VCaP (cell line): ENCODE results near the gene CHST1.

ENCODE experiments used
- H3K27ac ChIP-seq: fragments of 450-650 bp; 2 replicates; pipeline ENCODE4 v1.5.1; 2017
- TF ChIP-seq, protein P1 (sequence below): fragments of 450-650 bp; conservative IDR thresholded peaks from 2 replicates; pipeline ENCODE4 v1.5.1; 2017; ENCODE audit warnings: mild to moderate bottlenecking, moderate library complexity

The CHST1 gene

DNA sequence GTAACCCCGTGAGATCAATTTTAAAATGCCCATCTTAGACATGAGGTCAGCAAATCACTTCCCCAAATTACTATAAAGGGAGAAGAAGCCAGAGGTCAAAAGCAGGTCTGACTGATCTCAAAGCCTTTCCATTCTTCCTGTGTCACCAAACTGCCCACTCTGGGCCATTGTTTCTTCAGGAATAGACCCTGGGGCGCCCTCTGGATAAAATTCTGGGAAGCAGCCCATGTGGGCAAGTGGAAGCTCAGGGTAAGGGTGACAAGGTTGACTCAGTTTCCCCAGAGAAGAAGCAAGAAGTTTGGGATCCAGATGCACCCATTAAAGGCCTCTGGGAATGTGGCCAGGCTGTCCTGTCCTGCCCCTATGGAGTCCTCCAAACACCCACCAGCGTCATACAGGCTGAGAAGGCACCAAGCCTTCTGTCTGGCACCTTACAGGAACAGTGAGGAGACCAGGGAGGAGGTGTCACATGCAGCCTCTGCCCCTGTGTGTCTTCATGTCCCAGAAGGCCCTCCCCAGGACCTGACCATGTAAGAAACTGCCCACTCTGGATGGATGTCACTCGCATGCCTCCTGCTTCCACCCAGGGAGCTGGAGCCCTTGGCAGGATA lies 50.1 kb downstream of the CHST1 start:
- TF ChIP-seq, protein P1, sequence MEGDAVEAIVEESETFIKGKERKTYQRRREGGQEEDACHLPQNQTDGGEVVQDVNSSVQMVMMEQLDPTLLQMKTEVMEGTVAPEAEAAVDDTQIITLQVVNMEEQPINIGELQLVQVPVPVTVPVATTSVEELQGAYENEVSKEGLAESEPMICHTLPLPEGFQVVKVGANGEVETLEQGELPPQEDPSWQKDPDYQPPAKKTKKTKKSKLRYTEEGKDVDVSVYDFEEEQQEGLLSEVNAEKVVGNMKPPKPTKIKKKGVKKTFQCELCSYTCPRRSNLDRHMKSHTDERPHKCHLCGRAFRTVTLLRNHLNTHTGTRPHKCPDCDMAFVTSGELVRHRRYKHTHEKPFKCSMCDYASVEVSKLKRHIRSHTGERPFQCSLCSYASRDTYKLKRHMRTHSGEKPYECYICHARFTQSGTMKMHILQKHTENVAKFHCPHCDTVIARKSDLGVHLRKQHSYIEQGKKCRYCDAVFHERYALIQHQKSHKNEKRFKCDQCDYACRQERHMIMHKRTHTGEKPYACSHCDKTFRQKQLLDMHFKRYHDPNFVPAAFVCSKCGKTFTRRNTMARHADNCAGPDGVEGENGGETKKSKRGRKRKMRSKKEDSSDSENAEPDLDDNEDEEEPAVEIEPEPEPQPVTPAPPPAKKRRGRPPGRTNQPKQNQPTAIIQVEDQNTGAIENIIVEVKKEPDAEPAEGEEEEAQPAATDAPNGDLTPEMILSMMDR, result no peak
- no peak overlapping the region for H3K27ac ChIP-seq

DNA sequence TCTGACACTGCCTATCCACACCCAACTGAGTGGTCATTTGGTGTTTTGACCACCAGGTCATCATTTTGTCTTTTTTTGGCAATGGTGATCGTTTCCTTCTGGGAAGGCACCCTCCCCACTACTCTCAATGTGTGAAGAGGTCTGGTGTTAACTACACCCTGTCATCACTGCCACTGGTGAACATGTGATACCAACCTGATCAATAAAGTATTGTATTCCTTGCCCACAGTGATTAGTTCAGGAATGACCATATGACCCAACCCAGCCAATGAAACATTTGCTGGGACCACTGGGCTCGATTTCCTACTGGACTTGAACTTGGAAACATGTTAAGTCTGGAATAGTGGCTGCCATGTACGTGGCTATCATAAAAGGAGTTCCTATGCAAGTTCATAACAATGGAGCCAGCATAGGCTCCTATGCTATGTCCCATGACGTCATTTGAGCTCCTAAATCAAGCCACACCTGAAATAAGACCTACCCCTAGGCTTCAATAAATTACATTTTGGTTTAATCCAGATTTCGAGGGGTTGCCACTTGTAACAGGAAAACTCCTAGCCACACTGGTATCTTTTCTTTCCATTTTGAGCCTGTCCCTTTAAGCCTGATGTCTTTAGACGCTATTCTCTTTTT lies 51.1 kb downstream of the CHST1 start:
- H3K27ac ChIP-seq, result no peak overlapping the region
- TF ChIP-seq, protein P1, result no peak

DNA sequence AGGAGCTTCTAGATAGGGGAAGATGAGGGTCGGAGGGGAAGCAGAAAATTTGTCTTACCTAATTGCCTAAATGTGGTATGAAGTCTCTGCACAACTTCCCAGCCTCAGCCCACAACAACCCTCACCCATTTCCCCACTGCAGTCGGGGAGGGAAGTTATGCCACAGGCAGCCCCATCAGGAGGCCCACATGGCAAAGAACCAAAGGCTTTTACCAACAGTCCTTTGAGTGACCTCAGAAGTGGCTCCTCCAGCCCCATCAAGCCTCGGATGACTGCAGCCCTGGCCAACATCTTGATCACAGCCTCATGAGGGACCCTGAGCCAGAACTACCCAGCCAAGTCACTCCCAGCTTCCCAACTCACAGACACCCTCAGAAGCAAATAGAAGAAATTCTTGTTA lies 54.8 kb downstream of the CHST1 start:
- TF ChIP-seq, protein P1, result no peak
- H3K27ac ChIP-seq, result no peak overlapping the region

DNA sequence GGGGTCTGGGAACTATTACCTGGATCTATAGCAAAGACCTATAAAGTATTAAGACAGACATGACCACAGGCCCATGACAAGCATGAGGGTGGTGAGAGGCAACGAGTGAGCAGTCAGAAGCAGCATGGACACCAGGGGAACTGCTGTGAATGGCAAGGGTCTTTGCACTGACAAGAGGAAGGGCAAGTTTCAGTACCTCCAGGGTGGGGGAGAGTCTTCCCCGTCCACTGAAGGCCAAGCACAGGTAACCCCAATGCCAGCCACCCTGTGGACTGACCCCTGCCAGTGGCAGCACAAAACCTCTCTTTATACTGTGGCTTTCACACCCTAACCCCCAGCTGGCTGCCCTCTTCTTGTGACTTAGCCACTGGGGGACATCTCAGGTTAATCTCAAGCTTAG lies 55.5 kb downstream of the CHST1 start:
- H3K27ac ChIP-seq, result no peak overlapping the region
- TF ChIP-seq, protein P1, result no peak

DNA sequence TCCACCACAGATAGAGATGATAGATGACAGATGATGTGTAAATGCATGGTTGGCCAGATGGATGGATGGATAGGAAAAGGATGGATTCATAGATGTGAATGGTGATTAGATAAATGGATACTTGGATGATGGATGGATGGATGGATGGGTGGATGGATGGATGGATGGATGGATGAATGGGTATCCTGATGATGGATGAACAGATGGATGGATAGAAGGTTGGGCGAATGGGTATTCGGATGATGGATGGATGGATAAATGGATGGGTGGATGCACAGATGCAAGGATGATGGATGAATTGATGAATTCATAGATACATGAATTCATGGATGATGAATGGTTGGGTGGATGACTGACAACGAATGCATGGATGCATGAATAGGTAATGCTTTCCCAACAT lies 56.1 kb downstream of the CHST1 start:
- no peak overlapping the region for H3K27ac ChIP-seq
- TF ChIP-seq, protein P1, result no peak

DNA sequence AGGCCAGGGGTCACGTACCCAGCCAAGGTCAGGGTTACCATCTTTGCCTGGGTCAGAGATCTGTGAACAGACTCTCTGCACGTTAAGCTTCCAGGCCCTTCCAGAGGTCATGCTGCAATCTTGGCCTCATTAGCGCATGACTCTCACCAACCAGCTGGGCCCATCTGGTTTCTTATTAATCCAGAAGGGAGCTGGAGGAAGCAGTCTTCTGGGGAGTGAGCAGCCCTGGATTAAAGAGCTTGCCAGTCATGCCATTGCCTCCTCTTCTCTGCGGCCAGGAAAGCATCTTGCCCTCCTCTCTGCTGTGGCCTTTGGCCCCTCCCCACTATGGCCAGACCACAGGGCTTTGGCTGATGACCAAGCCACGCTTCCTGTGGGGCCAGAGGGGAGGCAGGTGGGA lies 57.4 kb downstream of the CHST1 start:
- TF ChIP-seq, protein P1, result no peak
- H3K27ac ChIP-seq, result no peak overlapping the region

DNA sequence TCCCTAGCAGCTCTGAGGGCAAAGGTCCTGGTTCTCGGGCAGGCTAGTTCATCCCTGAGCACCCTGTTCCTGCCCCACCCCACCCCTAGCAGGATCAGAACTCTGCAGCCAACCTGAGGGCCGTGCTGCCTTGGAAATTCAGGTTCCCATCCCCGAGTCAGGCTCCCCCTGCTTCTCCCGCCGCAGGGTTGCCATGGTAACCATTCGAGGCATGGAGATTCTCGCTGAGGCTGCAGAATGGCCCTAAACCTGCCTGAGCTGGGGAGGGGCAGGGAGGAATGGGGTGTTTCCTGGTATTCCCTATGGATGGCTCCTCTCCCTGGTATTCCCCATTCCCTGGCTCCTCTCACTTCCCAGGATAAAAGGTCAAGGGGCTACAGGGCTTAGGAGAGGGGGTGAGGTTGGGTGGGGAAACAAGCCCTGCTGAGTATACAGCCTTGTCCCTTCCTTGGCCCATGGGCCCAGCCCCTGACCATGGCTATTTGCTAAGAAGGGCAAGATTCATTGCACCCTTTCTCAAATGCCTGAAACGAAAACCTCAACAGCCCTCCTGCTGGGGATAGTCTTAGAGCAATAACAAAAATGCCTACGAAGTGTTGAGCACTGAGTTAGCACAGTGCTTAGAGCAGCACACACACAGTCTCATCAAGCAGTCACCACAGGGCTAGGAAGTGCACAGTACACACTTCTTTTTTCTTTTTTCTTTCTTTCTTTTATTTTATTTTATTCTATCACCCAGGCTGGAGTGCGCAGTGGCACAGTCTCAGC lies 58.7 kb downstream of the CHST1 start:
- no peak overlapping the region for H3K27ac ChIP-seq
- TF ChIP-seq, protein P1, result no peak
